ENCODE measurements around the gene VAMP7.

DNA sequence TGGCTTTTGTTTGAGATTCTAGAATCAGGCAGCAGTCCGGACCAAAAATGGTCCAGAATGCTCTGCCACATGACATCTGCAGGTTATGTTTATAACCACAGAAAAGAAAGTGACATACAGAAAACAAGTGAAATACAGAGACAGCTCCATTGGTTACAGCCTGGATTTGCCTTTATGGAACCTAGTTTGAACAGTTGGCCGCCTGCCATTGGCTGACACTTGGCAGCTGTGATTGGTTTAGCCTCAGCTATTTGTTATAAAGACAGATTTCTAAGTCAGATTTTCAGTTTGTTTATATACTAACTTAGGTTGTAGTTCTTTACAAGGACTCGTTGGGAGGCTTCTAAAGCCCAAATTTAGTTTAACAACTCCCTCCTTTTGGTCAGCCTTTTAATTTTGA, 75.5 kb downstream of the VAMP7 start:
- TF ChIP-seq, protein P1, sequence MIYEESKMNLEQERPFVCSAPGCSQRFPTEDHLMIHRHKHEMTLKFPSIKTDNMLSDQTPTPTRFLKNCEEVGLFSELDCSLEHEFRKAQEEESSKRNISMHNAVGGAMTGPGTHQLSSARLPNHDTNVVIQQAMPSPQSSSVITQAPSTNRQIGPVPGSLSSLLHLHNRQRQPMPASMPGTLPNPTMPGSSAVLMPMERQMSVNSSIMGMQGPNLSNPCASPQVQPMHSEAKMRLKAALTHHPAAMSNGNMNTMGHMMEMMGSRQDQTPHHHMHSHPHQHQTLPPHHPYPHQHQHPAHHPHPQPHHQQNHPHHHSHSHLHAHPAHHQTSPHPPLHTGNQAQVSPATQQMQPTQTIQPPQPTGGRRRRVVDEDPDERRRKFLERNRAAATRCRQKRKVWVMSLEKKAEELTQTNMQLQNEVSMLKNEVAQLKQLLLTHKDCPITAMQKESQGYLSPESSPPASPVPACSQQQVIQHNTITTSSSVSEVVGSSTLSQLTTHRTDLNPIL (CRISPR knock-in tag; IDR thresholded peaks at IDR 0.05; ENCODE audit: low read depth): no peak
- TF ChIP-seq, protein P2, sequence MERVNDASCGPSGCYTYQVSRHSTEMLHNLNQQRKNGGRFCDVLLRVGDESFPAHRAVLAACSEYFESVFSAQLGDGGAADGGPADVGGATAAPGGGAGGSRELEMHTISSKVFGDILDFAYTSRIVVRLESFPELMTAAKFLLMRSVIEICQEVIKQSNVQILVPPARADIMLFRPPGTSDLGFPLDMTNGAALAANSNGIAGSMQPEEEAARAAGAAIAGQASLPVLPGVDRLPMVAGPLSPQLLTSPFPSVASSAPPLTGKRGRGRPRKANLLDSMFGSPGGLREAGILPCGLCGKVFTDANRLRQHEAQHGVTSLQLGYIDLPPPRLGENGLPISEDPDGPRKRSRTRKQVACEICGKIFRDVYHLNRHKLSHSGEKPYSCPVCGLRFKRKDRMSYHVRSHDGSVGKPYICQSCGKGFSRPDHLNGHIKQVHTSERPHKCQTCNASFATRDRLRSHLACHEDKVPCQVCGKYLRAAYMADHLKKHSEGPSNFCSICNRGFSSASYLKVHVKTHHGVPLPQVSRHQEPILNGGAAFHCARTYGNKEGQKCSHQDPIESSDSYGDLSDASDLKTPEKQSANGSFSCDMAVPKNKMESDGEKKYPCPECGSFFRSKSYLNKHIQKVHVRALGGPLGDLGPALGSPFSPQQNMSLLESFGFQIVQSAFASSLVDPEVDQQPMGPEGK (CRISPR knock-in tag; IDR thresholded peaks at IDR 0.05; ENCODE audit: borderline replicate concordance): no peak
- TF ChIP-seq ZFP30 (CRISPR knock-in tag; IDR thresholded peaks at IDR 0.05): no peak

All from SK-N-SH treated with all-trans-retinoic acid at 6 μM for 48 hours (cell line).